Testis (tissue), 2 donors: ENCODE data around the gene LRP1.
A peak's percentile ranks its signal among the peaks of the same experiment; 100 is the strongest.

Source experiments
- POLR2A ChIP-seq: fragments of 450-650 bp; IDR thresholded peaks from one replicate; pipeline ENCODE4 v1.6.1; 2017; ENCODE audit warnings: antibody characterized with exemption, mild to moderate bottlenecking, moderate library complexity
- TF ChIP-seq, protein P1 (sequence below), 3 experiments: fragments of 450-650 bp in 2 of 3; fragments of 200-600 bp in 1 of 3; sonication (generic) in 1 of 3; IDR thresholded peaks; one replicate each; pipeline ENCODE4 v1.5.1; 2016 to 2019; ENCODE audit warnings: antibody characterized with exemption in 3 of 3, mild to moderate bottlenecking in 2 of 3, moderate library complexity in 1 of 3

DNA sequence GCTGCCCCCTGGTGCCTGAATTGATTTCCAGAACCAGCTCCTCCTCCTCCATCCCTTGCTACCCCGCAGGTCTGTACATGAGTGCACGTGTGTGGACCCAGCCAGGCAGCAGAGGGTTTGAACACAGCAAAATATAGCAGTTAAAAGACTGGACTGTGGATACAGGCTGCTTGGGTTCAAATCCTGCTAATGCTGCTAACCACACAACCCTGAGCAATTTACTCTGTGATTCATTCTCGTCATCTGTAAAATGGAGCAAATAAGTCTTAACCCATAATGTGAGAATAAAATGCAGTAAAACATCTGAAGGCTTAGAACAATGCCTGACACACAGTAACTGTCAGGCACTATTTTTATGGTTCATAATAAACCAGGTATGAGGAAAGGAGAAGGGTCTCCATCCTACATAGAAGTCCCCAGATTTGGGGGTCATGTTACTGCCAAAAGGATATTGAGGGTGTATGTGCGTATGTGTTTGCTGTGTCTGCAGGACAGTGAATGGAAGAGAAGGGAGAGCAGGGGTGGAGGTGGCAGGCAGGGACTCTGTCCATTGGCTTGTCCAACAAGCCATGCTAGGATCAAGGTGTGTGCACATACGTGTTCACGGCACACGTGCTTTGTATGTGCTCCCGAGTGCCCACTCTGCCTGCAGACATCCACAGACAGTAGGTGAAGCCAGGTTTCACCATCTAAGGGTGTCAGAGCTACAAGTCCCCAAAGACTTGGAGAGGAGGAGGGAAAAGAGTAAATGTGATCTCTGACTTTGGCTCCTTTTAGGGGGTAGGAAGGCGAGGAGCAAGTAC, 15.6 kb upstream of the LRP1 start:
- no peak for TF ChIP-seq POLR2A
- TF ChIP-seq, protein P1, sequence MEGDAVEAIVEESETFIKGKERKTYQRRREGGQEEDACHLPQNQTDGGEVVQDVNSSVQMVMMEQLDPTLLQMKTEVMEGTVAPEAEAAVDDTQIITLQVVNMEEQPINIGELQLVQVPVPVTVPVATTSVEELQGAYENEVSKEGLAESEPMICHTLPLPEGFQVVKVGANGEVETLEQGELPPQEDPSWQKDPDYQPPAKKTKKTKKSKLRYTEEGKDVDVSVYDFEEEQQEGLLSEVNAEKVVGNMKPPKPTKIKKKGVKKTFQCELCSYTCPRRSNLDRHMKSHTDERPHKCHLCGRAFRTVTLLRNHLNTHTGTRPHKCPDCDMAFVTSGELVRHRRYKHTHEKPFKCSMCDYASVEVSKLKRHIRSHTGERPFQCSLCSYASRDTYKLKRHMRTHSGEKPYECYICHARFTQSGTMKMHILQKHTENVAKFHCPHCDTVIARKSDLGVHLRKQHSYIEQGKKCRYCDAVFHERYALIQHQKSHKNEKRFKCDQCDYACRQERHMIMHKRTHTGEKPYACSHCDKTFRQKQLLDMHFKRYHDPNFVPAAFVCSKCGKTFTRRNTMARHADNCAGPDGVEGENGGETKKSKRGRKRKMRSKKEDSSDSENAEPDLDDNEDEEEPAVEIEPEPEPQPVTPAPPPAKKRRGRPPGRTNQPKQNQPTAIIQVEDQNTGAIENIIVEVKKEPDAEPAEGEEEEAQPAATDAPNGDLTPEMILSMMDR (IDR thresholded peaks at IDR 0.05), result peak in 1 of 3 experiments; percentile 78
